Activated CD4-positive, alpha-beta T cell treated with anti-CD3 and anti-CD28 coated beads, Interleukin-2, amount 10 ng/mL, durations not matched to agents 7 days and 5 days (primary cell): ENCODE results near the gene DBN1. TPM values are rescaled to one million over a fixed set of nuclear protein-coding genes. Genes with fewer than 3 reads are reported as not detected.
A peak's percentile ranks its signal among the peaks of the same experiment; 100 is the strongest.

Experiments
- CTCF ChIA-PET: fragments of 350-600 bp; sonication (Branson Sonifier 250); formaldehyde crosslinking; loops from one replicate; lab custom pipeline; 2021; ENCODE audit warnings: antibody characterized with exemption; lab: Charles Lee
- POLR2A ChIA-PET: fragments of 350-600 bp; sonication (Branson Sonifier 250); formaldehyde crosslinking; loops from one replicate; lab custom pipeline; 2021; ENCODE audit warnings: antibody characterized with exemption; lab: Charles Lee
- DNase-seq: peaks from one replicate; pipeline ENCODE4 v3.0.0-alpha.2; 2020
- H3K27ac Mint-ChIP-seq: one replicate; pipeline ENCODE4 v1.8.0; 2021; ENCODE audit warnings: mild to moderate bottlenecking, moderate library complexity, mixed read lengths
- H3K27me3 Mint-ChIP-seq: one replicate; pipeline ENCODE4 v1.8.0; 2021; ENCODE audit warnings: mixed read lengths
- H3K36me3 Mint-ChIP-seq: one replicate; pipeline ENCODE4 v1.8.0; 2021; ENCODE audit warnings: low read depth, mixed read lengths
- H3K4me1 Mint-ChIP-seq: one replicate; pipeline ENCODE4 v1.8.0; 2021; ENCODE audit warnings: mixed read lengths
- H3K4me3 Mint-ChIP-seq: one replicate; pipeline ENCODE4 v1.8.0; 2021; ENCODE audit warnings: mild to moderate bottlenecking, moderate library complexity, mixed read lengths
- H3K9me3 Mint-ChIP-seq: one replicate; pipeline ENCODE4 v1.8.0; 2021; ENCODE audit warnings: mixed read lengths
- total RNA-seq, 2 experiments: library from RNA; stranded (reverse); gene quantifications; one replicate each; pipeline ENCODE4 v1.2.3, GENCODE V29; 2021

DBN1 gene
- total RNA-seq, 2 experiments from 2014 or later = 4.2 to 4.8 TPM

DNA sequence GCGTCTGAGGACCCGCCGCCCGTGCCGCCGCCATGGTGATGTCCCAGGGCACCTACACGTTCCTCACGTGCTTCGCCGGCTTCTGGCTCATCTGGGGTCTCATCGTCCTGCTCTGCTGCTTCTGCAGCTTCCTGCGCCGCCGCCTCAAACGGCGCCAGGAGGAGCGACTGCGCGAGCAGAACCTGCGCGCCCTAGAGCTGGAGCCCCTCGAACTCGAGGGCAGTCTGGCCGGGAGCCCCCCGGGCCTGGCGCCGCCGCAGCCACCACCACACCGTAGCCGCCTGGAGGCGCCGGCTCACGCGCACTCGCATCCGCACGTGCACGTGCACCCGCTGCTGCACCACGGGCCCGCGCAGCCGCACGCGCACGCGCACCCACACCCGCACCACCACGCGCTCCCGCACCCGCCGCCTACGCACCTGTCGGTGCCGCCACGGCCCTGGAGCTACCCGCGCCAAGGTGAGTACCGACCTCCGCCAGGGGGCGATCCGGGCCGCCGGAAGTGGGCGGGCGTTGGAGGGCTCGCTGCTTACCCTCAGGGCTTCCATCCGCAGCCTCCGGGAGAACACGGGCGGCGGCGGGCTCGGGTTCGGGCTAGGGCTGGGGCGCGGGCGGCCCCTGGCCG, 18.3 kb downstream of the DBN1 start:
- Mint-ChIP-seq H3K4me1 (peaks cover 28% of the 10 kb centered on the region), H3K36me3 (no peaks in the 10 kb centered on the region), H3K9me3 (no peaks in the 10 kb centered on the region), H3K4me3 (peak overlapping the region; percentile 61), H3K27ac (peak overlapping the region; percentile 68), H3K27me3 (peaks cover 11% of the 10 kb centered on the region)
- CTCF ChIA-PET = interaction anchor here (0.6 to 46.8 kb wide), 34 partner anchors 8 to 348 kb away, joined by 3 to 1643 read pairs (median 4); partner anchors contain the start of genes DDX41, F12, GRK6 and PDLIM7
- POLR2A ChIA-PET = interaction anchor here (1.2 kb wide), 1 partner anchor 66 kb away, joined by 4 read pairs; no protein-coding TSS in a partner anchor
- peak; percentile 91 for DNase-seq

DNA sequence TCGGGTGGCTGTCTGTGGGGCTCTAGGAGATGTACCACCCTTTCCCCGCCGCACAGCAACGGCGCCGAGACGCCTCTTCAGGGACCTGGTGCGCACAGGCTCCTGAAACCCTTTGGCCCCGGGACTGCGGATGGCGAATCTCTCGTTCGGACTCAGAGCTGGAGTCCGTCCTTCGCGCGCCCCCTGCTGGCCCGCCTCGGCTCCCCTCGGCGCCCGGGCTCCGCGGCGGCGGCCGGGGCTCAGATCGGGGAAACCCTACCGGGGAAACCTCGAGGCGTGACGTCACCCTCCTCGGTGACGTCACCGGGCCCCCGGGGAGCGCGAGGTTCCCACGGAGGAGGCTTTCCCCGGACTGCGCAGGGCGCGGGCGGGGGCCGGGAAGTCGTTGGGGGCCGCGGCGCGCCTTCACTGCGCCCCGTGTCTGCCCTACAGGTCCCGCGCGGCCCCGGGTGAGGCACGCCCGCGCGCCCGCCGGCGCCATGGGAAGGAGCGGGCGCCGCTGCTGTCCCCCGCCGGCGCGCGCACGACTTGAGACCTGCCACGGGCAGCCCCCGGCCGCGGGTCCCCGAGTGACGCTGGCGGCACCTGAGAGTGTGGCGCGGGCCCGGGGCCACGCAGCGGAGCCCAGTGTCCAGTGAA, 18.9 kb downstream of the DBN1 start:
- peak overlapping the region; percentile 68 for H3K27ac Mint-ChIP-seq
- H3K4me3 Mint-ChIP-seq = peak overlapping the region; percentile 68
- no peaks in the 10 kb centered on the region for H3K36me3 Mint-ChIP-seq
- POLR2A ChIA-PET = interaction anchor here (0.6 to 1.2 kb wide), 2 partner anchors 9 to 65 kb away, joined by 3 to 4 read pairs; no protein-coding TSS in a partner anchor
- peak; percentile 90 for DNase-seq
- peaks cover 11% of the 10 kb centered on the region for H3K27me3 Mint-ChIP-seq
- CTCF ChIA-PET = interaction anchor here (0.6 to 46.8 kb wide), 33 partner anchors 9 to 326 kb away, joined by 3 to 1643 read pairs (median 5); partner anchors contain the start of genes B4GALT7, DDX41, DOK3 and F12
- H3K9me3 Mint-ChIP-seq = no peaks in the 10 kb centered on the region
- H3K4me1 Mint-ChIP-seq = peaks cover 28% of the 10 kb centered on the region

DNA sequence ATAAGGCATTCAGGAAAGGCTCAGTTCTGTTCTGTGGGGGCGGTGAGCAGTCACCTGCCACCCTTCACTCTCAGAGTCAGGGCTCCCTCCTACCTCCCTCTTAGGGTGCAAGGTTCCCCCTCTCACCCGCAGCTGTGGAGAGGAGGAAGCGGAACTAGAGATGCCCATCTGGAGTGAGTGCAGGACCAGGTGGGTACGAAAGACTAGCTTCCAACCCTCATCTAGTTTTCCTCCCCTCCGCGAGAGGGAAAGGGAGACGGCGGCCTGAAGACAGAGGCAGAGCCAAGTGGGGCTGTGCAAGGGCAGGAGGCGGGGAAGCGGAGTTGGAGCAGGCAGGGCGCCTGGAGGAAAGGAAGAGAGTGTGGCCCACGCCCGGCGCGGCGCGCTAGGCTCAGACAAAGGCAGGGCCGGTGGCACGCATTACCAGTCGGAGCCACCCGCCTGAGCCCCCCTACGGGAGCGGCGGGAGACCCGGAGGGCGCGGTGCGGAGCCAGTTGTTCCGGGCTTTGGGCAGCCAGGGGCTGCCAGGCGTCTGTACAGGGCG, 19.5 kb downstream of the DBN1 start:
- no peak for DNase-seq
- Mint-ChIP-seq H3K4me3 (peak overlapping the region; percentile 68), H3K36me3 (no peaks in the 10 kb centered on the region), H3K9me3 (no peaks in the 10 kb centered on the region), H3K27ac (peak overlapping the region; percentile 68), H3K27me3 (peaks cover 11% of the 10 kb centered on the region), H3K4me1 (peaks cover 28% of the 10 kb centered on the region)
- ChIA-PET POLR2A (interaction anchor here (0.6 kb wide), 1 partner anchor 9 kb away, joined by 3 read pairs; no protein-coding TSS in a partner anchor), CTCF (interaction anchor here (0.6 to 46.8 kb wide), 21 partner anchors 9 to 145 kb away, joined by 3 to 1643 read pairs (median 9); partner anchors contain the start of genes B4GALT7, DDX41, DOK3 and F12)

DNA sequence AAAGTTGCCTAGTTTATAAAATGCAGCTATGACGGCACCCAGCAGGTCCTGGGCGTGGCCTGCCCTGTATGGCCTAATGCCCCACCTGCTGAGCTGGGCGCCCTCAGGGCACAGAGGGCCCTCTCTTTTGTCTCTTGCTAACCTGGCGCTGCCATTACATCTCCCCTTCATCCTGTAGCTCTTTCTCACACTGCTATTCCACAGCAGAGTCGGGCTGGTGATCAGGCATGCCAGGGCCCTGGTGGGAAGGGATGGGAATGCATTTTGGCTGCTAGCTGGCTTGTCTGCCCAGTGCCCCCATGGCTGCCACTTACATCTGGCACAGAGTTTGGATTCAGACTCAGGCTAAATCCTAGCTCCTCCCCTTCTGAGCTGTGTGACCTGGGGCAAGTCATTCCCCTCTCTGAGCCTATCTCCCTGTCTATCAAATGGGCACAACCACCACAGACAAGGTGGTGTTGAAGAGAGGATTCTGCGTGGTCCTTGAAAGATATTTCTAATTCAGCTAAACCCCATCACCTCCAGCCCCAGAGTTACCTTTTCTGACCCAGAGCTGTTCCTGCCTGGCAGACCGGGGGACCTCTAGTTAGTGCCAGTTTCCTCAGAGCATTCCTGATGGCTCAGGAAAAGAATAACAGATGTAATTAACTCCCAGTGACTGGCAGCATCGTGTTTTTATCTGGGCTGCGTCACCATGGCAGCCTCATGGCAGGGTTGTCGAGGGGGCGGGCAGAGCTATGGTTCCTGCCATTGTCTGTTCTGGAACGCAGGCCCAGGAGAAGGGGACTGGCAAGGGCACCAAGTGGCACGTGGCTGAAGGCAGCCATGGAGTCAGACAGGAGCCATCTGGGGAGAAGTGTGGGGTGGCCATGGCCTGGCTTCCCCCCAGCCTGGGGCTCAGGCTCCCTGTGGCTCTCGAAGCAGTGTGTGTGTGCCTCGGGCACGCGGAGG, 20.5 kb downstream of the DBN1 start:
- Mint-ChIP-seq H3K27ac (no peak overlapping the region), H3K4me3 (no peak overlapping the region), H3K9me3 (no peaks in the 10 kb centered on the region), H3K4me1 (peaks cover 36% of the 10 kb centered on the region), H3K36me3 (peaks cover 3% of the 10 kb centered on the region), H3K27me3 (peaks cover 18% of the 10 kb centered on the region)
- no peak for DNase-seq
- ChIA-PET POLR2A (interaction anchor here (0.6 to 0.8 kb wide), 2 partner anchors 14 to 49 kb away, joined by 3 read pairs; no protein-coding TSS in a partner anchor), CTCF (interaction anchor here (0.7 to 46.8 kb wide), 15 partner anchors 12 to 146 kb away, joined by 3 to 1643 read pairs (median 4); partner anchors contain the start of genes B4GALT7, DOK3, F12 and GRK6)

DNA sequence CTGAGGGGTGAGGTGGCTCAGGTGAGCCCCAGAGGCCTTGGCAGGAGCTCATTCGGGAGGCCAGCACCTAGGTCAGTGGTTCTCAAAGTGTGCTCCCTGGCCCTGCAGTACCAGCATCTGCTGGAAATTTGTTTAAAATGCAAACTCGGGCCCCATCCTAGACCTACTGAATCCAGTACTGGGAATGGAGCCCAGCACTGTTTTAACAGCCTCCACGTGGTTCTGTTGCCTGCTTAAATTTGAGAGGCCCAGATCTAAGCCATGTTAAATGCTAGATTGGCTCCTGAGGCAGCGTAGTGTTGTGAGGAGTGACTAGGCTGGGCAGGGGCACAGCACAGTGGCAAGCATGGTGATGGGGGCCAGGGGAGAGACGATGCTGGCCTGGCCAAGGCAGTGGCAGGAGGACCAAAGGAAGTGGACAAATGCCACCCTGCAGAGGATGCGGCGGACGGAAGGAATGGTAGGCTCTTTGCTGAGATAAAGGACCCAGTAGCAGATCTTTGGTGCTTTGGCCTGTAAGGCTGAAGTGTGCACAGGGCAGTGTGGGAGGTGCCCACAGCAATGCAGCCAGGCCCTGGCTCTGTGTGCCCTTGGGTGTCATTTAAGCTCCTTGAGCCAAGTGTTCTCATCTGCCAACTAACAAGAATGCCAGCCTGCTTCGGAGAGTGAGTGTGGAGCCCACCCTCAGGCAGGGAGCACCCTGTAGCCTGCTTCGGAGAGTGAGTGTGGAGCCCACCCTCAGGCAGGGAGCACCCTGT, 22.6 kb downstream of the DBN1 start:
- no peak for DNase-seq
- H3K27me3 Mint-ChIP-seq = peaks cover 20% of the 10 kb centered on the region
- H3K4me3 Mint-ChIP-seq = no peak overlapping the region
- no peaks in the 10 kb centered on the region for H3K9me3 Mint-ChIP-seq
- POLR2A ChIA-PET = no interaction called here
- H3K36me3 Mint-ChIP-seq = peaks cover 3% of the 10 kb centered on the region
- no peak overlapping the region for H3K27ac Mint-ChIP-seq
- CTCF ChIA-PET = interaction anchor here (0.5 to 46.8 kb wide), 4 partner anchors 10 to 141 kb away, joined by 3 to 1643 read pairs (median 83); partner anchors contain the start of genes F12, GRK6, PFN3 and PRR7
- H3K4me1 Mint-ChIP-seq = peaks cover 36% of the 10 kb centered on the region

DNA sequence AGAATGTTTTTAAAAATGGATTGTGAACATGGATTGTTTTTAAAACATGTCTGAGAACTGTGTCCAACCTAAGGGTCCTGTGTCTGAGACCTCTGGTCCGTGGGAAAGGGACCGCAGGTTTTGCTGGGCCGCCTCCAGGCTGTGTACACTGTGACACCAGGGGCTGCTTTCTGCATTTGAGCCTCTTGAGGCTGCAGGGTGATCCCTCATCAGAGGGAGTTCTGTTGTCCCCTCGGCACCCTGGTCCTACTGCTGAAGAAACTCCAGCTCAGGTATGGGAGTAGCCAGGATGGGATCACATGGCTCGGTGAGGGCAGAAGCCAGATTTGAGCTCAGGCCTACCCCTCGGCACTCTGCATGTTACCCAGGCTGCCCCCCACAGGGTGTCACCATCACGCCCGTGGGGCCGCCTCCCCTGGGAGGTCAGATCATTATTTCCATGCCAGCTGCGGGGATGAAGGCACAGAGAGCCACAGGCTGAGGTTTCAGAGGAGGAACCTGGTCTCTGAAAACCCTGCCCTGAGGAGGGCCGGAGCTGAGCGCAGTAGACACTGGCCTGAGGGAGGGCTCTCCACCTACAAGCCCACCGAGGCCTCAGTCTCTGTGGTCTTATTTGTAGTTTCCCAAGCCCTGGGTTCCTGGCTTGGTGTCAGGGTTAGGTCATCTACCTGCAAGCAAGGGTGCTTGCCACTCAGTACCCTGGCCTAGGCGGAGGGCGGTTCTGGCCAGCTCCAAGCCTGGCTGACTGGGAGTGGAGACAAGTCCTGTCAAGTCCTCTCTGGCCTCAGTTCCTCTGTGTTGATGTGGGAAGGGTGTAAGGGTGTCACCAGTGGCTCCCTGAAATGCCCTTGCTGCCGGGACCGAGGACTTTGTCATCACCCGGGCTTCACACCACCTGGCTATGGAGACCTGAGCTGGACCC, 24.0 kb downstream of the DBN1 start:
- Mint-ChIP-seq H3K36me3 (peaks cover 3% of the 10 kb centered on the region), H3K27me3 (peaks cover 20% of the 10 kb centered on the region), H3K4me1 (peaks cover 51% of the 10 kb centered on the region), H3K27ac (no peak overlapping the region), H3K9me3 (no peaks in the 10 kb centered on the region), H3K4me3 (no peak overlapping the region)
- ChIA-PET CTCF (interaction anchor here (1.2 to 46.8 kb wide), 5 partner anchors 8 to 131 kb away, joined by 3 to 1643 read pairs (median 12); partner anchors contain the start of genes F12, GRK6, PFN3 and PRR7), POLR2A (interaction anchor here (0.6 kb wide), 1 partner anchor 18 kb away, joined by 5 read pairs; no protein-coding TSS in a partner anchor)
- DNase-seq = no peak

DNA sequence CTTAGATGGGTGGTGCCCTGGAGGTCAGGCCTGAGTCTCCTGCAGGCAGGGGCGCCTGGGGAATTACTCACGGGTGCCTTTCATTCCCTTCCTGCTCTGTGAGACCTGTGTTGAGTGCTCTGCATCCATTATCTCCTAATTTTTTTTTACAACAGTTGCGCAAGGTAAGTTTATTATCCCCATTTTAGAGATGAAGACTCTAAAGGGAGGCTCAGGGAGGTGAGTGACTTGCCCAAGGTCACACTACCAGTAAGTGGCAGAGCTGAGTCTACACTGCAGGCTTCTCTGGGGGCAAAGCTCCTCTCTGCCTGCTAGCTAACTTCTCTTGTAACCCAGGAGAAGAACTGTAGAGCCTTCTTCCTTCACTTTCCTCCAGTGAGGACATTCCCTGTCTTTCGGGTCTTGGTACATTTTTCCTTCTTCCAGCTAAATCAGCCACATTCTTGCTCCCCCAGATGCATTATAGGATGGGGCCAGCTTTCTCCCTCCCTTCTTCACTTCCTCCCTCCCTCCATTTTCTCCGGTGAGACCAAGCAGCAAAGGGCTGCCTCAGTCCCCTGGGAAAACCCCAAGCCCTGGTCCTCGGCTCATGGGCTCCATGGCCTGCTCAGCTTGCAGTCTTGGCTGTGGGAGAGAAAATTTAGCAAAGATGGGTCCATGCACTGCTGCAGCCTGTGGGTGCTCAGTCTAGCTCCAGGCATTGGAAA, 25.0 kb downstream of the DBN1 start:
- Mint-ChIP-seq H3K27me3 (peaks cover 13% of the 10 kb centered on the region), H3K9me3 (no peaks in the 10 kb centered on the region), H3K36me3 (peaks cover 3% of the 10 kb centered on the region), H3K4me3 (peak overlapping the region; percentile 64), H3K4me1 (peaks cover 49% of the 10 kb centered on the region), H3K27ac (peak overlapping the region; percentile 73)
- CTCF ChIA-PET = interaction anchor here (0.9 to 46.8 kb wide), 8 partner anchors 7 to 139 kb away, joined by 3 to 1643 read pairs (median 6); partner anchors contain the start of genes F12, GRK6, PFN3 and PRR7
- no peak for DNase-seq
- POLR2A ChIA-PET = interaction anchor here (0.8 kb wide), 1 partner anchor 44 kb away, joined by 4 read pairs; no protein-coding TSS in a partner anchor

DNA sequence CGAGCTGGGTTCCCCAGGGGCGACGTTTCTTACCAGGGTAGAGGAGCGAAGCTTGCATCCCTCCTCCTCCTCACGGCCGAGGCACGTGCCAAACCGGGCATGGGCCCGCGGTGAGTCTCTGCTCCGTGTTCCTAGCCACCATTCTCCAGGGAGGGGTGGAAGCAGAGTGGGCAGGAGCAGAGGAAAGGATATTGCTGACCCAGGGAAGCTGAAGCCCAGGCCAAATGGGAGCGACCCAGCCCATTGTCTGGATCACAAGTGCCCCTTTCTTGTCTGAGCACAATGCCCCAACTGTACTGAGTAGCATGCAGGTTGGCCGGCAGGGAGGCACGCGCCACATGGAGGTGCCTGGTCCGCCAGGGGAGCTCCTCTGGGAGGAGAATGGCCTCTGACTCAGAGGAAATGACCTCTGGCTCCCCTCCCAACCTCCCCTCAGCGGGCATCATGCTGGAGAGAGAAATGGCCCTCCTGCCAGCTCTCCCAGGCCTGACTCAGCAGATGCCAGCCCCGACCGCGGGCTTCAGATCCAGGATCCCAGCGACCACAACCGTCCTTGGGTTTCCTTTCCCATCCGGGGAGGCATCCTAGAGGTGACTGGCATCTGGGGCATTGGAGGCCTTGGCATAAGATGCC, 25.7 kb downstream of the DBN1 start:
- POLR2A ChIA-PET = interaction anchor here (0.8 kb wide), 1 partner anchor 43 kb away, joined by 4 read pairs; no protein-coding TSS in a partner anchor
- Mint-ChIP-seq H3K27me3 (peaks cover 8% of the 10 kb centered on the region), H3K36me3 (peaks cover 3% of the 10 kb centered on the region), H3K27ac (peak overlapping the region; percentile 73), H3K9me3 (no peaks in the 10 kb centered on the region), H3K4me1 (peaks cover 47% of the 10 kb centered on the region), H3K4me3 (peak overlapping the region; percentile 53)
- DNase-seq = peak; percentile 26
- CTCF ChIA-PET = interaction anchor here (0.9 to 46.8 kb wide), 7 partner anchors 6 to 138 kb away, joined by 3 to 1643 read pairs (median 5); partner anchors contain the start of genes F12, GRK6, PFN3 and PRR7

DNA sequence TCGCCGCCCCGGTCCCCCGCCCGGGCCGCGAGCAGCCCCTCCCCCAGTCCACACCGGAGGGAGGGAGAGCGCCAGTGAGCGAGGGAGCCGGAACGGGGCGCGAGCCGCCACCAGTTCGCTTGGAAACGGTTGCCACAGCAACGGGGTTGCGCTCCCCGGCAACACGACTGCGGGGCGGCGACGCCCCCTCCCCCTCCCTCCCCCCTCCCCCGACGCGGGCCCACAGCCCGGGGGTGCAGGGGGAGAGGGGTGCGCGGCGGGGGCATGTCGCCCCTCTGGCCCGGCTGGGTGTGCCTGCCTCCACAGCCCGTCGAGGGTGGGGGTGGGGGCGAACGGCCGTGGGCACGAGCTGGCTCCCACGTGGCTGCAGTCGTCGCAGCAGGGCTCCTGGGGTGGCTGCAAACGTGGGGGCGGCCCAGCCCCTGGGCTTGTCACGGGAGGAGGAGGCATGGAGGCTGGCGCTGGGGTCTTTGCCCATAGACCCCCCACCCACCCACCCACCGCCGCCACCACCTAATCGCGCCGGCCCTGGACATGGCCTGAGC, 26.3 kb downstream of the DBN1 start:
- ChIA-PET CTCF (interaction anchor here (1.5 to 46.8 kb wide), 7 partner anchors 3 to 138 kb away, joined by 3 to 1643 read pairs (median 12); partner anchors contain the start of genes F12, GRK6, PFN3 and PRR7), POLR2A (interaction anchor here (1.3 kb wide), 1 partner anchor 14 kb away, joined by 3 read pairs; no protein-coding TSS in a partner anchor)
- H3K9me3 Mint-ChIP-seq = no peaks in the 10 kb centered on the region
- H3K36me3 Mint-ChIP-seq = peaks cover 3% of the 10 kb centered on the region
- peak overlapping the region; percentile 53 for H3K4me3 Mint-ChIP-seq
- peak; percentile 83 for DNase-seq
- peaks cover 50% of the 10 kb centered on the region for H3K4me1 Mint-ChIP-seq
- H3K27ac Mint-ChIP-seq = no peak overlapping the region
- peaks cover 8% of the 10 kb centered on the region for H3K27me3 Mint-ChIP-seq
